ENCODE results near the gene SLFN5.
A peak's percentile ranks its signal among the peaks of the same experiment; 100 is the strongest.
"Not testable (repeated sequence)": the region's sequence is repeated elsewhere in the genome, so short reads cannot be mapped to it uniquely, and the experiment has no call there.

Gene SLFN5

GRCh38 chr17:35291802-35292201 is 48.9 kb downstream of the SLFN5 start:
- no peak for DNase-seq (ENCODE audit: low spot score)

DNA sequence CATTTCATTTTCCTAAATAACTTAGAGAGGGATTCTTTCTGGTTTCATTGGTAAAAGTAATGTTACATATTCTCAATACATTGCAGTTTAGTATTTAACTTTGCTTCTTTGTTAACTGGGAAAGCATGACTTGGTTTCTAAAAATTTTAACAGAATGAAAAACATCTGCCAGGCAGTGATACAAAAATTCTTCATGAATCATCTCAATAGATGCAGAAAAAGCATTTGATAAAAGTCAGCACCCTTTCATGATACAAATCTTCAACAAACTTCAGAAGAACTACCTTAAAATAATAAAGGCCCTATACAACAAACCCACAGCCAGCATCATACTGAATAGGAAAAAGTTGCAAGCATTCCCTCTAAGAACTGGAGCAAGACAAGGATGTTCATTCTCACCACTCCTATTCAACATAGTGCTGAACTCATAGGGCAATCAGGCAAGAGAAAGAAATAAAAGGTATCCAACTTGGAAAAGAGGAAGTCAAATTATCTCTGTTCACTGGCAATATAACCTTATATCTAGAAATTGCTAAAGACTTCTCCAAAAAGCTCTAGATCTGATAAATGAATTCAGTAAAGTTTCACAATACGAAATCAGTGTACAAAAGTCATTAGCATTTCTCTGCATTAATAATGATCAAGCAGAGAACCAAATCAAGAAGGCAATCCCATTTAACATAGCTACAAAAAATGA is 50.4 kb downstream of the SLFN5 start:
- DNase-seq (ENCODE audit: low spot score): no peak

GRCh38 chr17:35294756-35295155 is 51.9 kb downstream of the SLFN5 start:
- DNase-seq (ENCODE audit: low spot score): no peak

- no peak for DNase-seq (ENCODE audit: low spot score)
These were observed 52.8 kb downstream of the SLFN5 start for GRCh38 chr17:35295686-35296085.

DNA sequence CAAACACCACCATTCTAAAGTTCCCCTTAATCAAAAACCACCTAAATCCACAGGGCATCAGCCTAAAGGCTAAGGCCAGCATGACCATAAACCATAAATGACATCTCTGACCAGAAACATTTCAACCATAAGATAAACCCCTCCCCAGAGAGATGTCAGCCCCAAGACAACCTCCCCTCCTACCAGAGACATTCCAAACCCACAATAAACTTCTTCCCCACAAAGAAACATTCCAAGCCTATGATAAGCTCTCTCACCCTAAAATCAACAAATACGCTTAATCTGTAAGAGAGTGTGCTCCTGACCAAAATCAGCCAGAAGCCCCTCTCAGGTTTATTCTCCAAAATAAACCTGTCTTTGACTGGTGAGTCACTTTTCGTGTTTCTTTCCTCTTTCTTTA is 54.8 kb downstream of the SLFN5 start:
- no peak for DNase-seq (ENCODE audit: low spot score)

DNA sequence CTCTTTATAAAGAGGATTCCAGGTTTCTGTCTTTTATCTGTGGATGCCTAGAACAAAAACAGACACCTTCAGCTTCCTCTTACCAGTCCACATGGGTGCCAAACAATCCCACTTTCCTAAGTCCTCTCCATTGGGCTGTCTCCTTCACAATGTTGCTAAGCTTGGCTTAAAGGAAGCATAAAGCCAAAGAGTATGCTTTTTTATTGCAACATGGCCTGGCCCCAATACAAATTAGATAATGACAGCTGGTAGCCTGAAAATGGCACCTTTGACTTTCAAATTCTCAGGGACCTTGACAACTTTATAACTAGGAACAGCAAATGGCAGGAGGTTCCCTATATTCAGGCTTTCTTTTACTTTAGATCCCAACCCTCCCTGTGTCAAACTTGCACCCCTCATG is 55.8 kb downstream of the SLFN5 start:
- no peak for DNase-seq (ENCODE audit: low spot score)

- DNase-seq (ENCODE audit: low spot score): peak; percentile 51
These were observed 56.3 kb downstream of the SLFN5 start for GRCh38 chr17:35299135-35299534.

GRCh38 chr17:35309345-35309744 is 66.5 kb downstream of the SLFN5 start:
- DNase-seq (ENCODE audit: low spot score): not testable (repeated sequence)

- DNase-seq (ENCODE audit: low spot score): no peak
These were observed 69.5 kb downstream of the SLFN5 start for GRCh38 chr17:35312346-35312745.

- peak; percentile 72 for DNase-seq (ENCODE audit: low spot score)
These were observed 70.2 kb downstream of the SLFN5 start for GRCh38 chr17:35312790-35313711.

DNA sequence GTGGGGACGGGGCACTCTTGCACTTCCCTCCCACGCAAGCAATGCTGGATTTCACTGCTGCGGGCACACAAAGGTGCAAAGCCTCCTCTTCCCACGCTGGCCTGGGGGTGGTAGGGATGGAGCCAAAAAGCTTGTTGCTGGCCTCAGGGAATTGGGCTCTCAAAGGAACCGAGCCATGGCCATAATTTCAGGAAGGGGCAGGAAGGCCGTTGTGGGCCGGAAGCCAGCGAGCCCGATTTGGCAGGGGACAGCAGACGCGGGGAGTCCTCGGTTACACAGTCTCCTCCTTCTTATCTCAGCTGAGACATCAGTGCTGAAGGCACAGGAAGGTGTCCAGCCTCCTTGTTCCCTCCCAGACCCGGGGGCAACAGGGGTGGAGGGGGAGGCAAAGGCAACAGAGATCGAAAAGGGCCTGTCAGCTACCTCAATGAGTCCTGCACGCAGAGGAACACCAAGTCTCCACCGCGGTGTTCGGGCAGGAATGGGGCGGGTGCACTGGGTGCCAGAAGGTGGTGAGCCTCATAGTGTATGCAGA is 71.1 kb downstream of the SLFN5 start:
- DNase-seq (ENCODE audit: low spot score): no peak

DNA sequence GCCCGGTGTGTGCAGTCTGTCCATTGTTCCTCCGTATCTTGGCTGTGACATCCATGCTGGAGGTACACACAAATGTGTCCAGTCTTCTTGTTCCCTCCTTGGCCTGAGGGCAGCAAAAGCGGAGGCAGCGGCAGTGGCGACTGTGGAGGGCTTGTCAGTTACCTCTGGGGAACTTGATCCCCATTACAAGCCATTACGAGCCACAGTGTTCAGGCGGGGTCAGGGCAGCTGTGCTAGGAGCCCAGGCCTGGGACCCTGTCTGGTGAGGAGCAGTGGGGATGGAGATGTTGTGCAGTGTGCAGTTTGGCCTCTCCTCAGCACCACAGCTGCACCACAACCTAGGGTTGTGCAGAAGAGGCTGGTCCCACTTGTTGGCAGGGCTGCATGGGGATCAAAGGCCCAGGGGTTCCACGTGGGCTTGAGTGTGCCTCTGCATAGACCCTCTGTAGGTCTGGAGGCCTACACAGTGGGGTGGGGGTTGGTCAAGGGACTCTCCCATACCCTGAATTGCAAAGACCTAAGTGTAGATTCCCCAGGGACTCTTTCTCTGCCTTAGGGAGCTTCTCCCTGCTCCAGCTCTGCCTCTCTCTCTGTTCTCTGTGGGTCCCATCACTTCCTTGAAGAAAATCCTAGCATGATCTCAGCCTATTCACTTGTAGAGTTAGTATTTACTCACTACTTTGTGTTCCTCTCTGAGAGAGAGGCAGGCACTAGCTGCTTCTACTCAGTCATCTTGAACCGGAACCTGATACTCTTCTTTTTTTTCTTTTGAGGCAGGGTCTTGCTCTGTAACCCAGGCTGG is 71.7 kb downstream of the SLFN5 start:
- peak; percentile 16 for DNase-seq (ENCODE audit: low spot score)

- peak; percentile 36 for DNase-seq (ENCODE audit: low spot score)
These were observed 72.4 kb downstream of the SLFN5 start for GRCh38 chr17:35315283-35315682.

DNA sequence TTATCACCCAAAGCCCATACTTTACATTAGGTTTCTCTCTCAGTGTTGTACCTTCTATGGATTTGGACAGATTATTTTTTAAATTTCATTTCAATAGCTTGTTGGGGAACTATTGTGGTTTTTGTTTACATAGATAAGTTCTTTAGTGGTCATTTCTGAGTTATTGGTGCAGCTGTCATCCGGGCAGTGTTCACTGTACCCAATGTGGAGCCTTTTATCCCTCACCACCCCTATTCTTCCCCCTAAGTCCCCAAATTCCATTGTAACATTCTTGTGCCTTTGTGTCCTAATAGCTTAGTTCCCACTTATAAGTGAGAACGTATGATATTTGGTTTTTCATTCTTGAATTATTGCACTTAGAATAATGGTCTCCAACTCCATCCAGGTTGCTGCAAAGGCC is 73.1 kb downstream of the SLFN5 start:
- DNase-seq (ENCODE audit: low spot score): no peak

- DNase-seq (ENCODE audit: low spot score): no peak
These were observed 79.9 kb downstream of the SLFN5 start for GRCh38 chr17:35322749-35323148.
